IPS-18a (cell line): ENCODE measurements around the gene SLC6A3.

ENCODE experiments used
- H3K27ac ChIP-seq: one replicate; pipeline ENCODE4 v1.5.1; 2013; ENCODE audit warnings: low read length
- H3K27me3 ChIP-seq: one replicate; pipeline ENCODE4 v1.6.1; 2013; ENCODE audit warnings: mild to moderate bottlenecking, low read length; ENCODE audit not compliant: control insufficient read depth, insufficient read depth
- H3K36me3 ChIP-seq: one replicate; pipeline ENCODE4 v1.6.1; 2013; ENCODE audit warnings: low read depth, low read length; ENCODE audit not compliant: control insufficient read depth
- H3K4me1 ChIP-seq: one replicate; pipeline ENCODE4 v1.6.1; 2013; ENCODE audit warnings: low read depth, low read length; ENCODE audit not compliant: control insufficient read depth
- H3K4me3 ChIP-seq: one replicate; pipeline ENCODE4 v1.5.1; 2013; ENCODE audit warnings: low read length
- H3K9ac ChIP-seq: one replicate; pipeline ENCODE4 v1.6.1; 2013; ENCODE audit warnings: mild to moderate bottlenecking, low read length, moderate library complexity
- H3K9me3 ChIP-seq: one replicate; pipeline ENCODE4 v1.6.1; 2013; ENCODE audit warnings: low read depth, low read length; ENCODE audit not compliant: control insufficient read depth

SLC6A3 gene

DNA sequence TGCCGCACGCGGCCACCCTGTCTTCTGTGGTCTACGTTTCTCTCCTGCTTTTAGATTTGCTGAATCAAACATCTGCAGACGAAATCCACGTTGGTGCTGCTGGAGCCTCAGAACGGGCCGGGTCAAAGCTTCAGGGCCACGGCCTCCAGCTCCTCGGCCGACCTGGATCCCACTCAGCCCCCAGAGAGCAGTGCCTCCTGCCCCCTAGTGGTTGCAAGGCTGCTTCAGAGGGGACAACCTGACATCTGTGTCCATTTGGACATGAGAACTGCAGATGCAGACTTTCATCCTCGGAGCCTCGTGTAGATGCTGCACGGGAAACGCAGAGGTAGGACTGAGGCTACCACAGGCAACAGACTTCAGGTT is 23.0 kb upstream of the SLC6A3 start:
- Histone ChIP-seq H3K27me3 (no peaks in the 10 kb centered on the region), H3K9me3 (no peaks in the 10 kb centered on the region), H3K36me3 (peaks cover 52% of the 10 kb centered on the region), H3K27ac (no peak overlapping the region), H3K4me1 (no peaks in the 10 kb centered on the region), H3K9ac (no peak overlapping the region), H3K4me3 (no peak overlapping the region)

DNA sequence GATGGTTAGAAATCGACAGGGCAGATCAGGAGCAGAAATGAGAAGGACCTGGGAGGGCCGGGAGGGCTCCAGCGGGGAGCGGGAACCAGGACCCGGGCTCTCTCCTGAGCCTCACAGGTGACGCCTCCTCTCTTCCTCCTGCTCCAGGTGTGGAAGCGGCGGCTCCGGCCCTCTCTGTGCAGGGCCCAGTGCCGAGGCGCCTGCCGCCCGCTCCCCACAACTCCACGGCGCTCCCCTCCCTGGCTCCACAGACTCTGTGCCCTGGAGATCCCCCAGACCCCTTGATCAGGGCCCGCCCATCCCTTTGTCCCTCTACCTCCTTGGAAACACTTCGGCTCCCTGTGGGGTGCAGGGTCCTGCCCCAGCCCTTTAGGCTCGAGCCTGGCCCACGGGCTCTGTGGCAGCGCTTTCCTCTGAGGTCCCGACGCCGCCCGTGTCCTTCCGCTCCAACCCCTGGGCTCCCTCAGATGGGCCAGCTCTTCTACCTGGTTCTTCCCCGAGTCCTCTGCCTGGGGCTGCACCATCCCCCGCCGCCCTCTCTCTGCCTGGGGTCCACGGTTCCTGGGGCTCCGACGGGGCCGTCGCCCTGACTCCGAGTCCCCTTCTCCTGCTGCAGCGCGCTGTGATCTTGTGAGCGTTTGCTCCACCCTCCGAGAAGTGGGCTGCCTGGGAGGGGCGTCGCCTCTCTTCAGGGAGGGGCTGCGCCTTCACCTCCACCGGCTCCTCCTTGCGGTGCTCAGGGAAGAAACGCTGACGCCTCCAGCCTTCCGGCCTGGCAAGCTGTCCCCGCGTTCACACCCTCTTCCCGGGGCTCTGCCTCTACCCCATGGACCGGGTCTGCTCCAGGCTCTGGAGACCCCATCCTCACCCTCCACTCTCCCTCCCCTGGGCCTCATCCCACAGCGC is 22.4 kb upstream of the SLC6A3 start:
- peaks cover 53% of the 10 kb centered on the region for H3K36me3 ChIP-seq
- H3K27ac ChIP-seq = no peak overlapping the region
- no peak overlapping the region for H3K9ac ChIP-seq
- H3K9me3 ChIP-seq = no peaks in the 10 kb centered on the region
- H3K4me1 ChIP-seq = no peaks in the 10 kb centered on the region
- no peak overlapping the region for H3K4me3 ChIP-seq
- no peaks in the 10 kb centered on the region for H3K27me3 ChIP-seq

DNA sequence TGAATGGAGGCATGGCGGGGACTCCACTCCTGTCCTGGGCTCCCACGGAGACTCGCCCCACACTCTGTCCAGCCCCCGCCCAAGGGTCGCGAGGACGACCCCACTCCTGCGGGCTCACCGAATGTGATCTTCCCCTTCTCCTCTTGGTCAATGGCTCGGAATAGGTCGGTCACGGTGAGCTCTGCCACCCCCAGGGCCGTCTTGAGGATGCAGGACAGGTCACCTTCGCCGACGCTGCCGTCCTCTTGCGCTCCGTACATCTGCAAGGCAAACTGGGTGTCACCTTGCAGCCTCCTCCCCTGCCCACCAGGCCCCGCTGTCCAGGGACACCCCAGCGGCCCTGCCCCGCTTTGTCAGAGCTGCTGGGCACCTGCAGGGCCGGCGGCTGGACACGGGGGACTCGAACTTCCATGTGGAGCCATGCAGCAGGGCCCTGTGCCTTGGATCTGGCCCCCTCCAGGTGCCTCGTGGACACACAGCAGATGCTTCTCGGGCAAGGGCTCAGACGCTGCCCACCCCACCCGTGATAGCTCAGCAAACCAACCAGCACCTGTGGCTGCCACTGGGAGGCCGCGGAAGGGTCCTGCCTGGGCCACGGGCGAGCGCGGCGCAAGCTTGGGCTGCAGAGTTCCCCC is 21.5 kb upstream of the SLC6A3 start:
- Histone ChIP-seq H3K4me1 (no peaks in the 10 kb centered on the region), H3K27me3 (no peaks in the 10 kb centered on the region), H3K27ac (no peak overlapping the region), H3K9ac (no peak overlapping the region), H3K36me3 (peaks cover 56% of the 10 kb centered on the region), H3K4me3 (no peak overlapping the region), H3K9me3 (no peaks in the 10 kb centered on the region)

DNA sequence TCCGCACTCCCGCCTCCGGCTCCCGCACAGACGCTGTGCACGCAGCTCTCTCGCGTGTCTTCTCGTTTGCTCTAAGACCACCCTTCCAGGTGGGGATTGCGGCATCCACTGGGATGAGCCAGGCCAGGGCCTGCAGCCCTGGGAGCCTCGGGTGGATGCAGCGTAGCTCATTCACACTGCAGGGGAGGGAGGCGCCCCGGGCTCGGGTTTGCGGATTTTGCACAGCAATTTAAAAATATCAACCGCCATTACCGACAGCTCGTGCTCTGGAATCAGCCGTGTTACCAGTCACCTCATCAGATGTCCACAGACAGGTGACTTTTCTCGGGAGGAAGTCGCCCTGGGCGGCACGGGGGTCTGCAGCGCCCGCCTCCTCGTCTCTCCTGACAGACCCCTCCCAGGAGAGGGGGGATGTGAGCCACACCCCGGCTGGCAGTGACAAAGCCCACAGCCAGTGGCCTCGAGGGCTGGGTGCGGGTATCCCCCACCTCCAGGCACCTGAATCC is 20.8 kb upstream of the SLC6A3 start:
- Histone ChIP-seq H3K4me1 (no peaks in the 10 kb centered on the region), H3K36me3 (peaks cover 60% of the 10 kb centered on the region), H3K9me3 (no peaks in the 10 kb centered on the region), H3K27me3 (no peaks in the 10 kb centered on the region), H3K4me3 (no peak overlapping the region), H3K9ac (no peak overlapping the region), H3K27ac (no peak overlapping the region)

DNA sequence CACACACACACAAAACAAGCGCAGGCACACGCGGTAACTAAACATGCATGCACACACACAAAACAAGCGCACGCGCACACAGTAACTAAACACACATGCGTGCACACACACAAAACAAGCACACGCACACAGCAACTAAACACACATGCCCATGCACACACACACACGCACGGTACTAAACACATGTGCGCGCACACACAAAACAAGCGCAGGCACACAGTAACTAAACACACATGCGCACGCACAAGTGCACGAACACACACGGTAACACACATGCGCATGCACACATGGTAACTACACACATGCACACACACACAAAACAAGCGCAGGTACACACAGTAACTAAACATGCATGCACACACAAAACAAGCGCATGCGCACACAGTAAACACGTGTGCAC is 19.9 kb upstream of the SLC6A3 start:
- Histone ChIP-seq H3K4me3 (no peak overlapping the region), H3K9ac (no peak overlapping the region), H3K4me1 (no peaks in the 10 kb centered on the region), H3K27me3 (no peaks in the 10 kb centered on the region), H3K36me3 (peaks cover 57% of the 10 kb centered on the region), H3K27ac (no peak overlapping the region), H3K9me3 (no peaks in the 10 kb centered on the region)

DNA sequence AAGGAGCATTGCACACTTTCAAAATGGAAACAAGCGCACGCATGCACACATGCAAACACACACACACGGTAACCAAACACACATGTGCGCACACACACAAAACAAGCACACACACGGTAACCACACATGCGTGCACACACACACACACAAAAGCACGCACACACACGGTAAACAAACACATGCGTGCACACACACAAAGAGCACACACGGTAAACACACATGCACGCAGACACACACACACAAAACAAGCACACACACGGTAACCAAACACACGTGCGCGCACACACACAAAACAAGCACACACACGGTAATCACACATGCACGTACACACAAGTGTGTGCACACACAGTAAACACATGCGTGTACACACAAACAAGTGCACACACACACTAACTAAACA is 19.3 kb upstream of the SLC6A3 start:
- Histone ChIP-seq H3K4me3 (no peak overlapping the region), H3K27me3 (no peaks in the 10 kb centered on the region), H3K4me1 (no peaks in the 10 kb centered on the region), H3K36me3 (peaks cover 53% of the 10 kb centered on the region), H3K9me3 (no peaks in the 10 kb centered on the region), H3K9ac (no peak overlapping the region), H3K27ac (no peak overlapping the region)

DNA sequence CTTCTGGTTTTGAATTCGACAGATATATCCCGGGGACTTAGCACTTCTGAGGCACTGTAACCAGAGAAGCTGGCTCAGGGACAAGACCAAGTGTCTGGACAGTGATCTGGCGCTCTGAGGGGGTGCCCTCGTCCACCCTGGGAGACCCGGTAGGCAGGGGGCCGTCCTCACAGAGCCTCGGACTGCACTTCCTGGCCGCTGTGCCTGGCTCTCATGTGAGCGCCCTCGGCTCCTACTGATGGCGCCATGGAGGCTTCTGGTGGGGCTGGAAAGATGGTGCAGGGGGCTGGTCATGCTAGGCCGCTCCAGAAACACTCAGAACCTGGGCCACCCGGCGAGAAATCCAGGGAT is 18.8 kb upstream of the SLC6A3 start:
- H3K9me3 ChIP-seq = no peaks in the 10 kb centered on the region
- H3K4me1 ChIP-seq = no peaks in the 10 kb centered on the region
- H3K27me3 ChIP-seq = no peaks in the 10 kb centered on the region
- no peak overlapping the region for H3K27ac ChIP-seq
- no peak overlapping the region for H3K4me3 ChIP-seq
- H3K9ac ChIP-seq = no peak overlapping the region
- H3K36me3 ChIP-seq = peaks cover 53% of the 10 kb centered on the region

DNA sequence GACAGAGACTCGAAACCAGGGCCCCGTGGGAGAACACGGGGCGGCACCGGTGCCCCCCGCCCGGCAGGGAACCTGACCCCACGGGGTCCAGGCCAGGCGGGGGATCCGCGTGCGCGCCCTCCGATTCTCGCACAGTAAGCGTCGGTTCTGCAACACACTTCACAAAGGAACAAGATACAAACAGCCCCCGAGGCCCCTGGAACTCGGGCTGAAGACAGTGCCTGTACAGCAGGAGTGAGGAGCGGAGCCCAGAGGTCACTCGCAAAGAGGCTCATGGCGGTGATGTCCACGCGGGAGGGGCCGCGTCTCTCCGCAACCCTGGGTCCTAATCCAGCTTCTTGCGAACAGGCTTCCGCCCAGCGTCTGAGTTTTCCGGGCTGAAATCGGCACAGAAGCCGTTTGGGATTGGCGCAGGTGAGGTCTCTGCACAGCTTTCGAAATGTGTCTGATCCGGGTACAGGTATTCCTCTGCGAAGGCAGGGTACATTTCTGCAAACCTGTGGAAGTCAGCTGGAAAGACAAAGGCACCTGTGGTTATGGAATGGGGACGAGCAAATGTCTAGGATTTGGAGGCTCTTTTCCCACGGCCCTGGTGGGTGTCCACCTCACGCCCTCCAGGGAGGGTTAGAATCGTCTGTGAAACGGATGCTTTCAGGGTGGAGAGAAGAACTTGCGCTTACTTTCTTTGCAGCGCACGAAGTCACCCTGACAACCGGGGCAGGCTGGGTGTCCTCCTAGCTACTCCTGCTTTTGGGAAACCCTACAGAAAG is 18.3 kb upstream of the SLC6A3 start:
- H3K27ac ChIP-seq = no peak overlapping the region
- peaks cover 51% of the 10 kb centered on the region for H3K36me3 ChIP-seq
- H3K9me3 ChIP-seq = no peaks in the 10 kb centered on the region
- H3K4me1 ChIP-seq = no peaks in the 10 kb centered on the region
- H3K9ac ChIP-seq = no peak overlapping the region
- no peaks in the 10 kb centered on the region for H3K27me3 ChIP-seq
- no peak overlapping the region for H3K4me3 ChIP-seq

DNA sequence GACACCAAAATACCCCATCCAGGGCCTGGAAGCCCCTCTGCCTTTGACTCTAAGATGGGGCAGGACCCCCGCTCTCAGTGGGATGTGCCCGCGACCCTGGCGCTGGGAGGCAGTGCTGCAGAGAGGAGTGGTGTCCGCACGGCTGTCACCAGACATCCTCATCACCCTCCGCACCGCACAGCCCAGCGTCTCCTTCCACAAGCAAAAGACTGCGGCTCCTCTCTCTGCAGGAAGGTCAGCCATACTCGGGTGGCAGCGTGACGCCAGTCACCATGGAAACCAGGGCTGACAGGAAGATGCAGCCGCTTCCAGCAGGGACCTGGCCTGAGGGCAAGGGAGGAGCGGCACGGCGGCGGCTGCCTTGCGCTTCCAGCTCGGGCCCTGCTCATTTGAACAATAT is 17.1 kb upstream of the SLC6A3 start:
- Histone ChIP-seq H3K9ac (no peak overlapping the region), H3K9me3 (peaks cover 3% of the 10 kb centered on the region), H3K27ac (no peak overlapping the region), H3K36me3 (peaks cover 51% of the 10 kb centered on the region), H3K4me3 (no peak overlapping the region), H3K4me1 (no peaks in the 10 kb centered on the region), H3K27me3 (no peaks in the 10 kb centered on the region)

DNA sequence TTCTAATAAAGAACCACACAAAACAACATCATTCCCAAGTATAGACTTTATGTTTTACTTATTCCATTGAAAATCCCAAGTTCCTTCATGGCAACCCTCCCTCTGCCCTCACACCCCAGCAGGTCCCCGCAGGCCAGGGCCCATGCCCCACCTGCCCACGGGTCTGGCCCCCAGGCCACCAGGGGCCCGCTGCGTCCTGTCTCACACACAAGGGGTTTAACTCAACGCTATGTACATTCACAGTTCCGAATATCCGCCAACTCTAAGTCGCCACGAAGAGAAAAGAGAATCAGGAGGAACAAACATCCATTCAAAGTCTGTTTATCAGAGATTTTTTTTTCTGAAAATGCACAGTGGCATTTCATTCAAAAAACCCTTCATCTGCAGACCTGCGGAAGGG is 16.2 kb upstream of the SLC6A3 start:
- no peak overlapping the region for H3K9ac ChIP-seq
- H3K9me3 ChIP-seq = peaks cover 12% of the 10 kb centered on the region
- no peaks in the 10 kb centered on the region for H3K4me1 ChIP-seq
- no peak overlapping the region for H3K27ac ChIP-seq
- H3K4me3 ChIP-seq = no peak overlapping the region
- no peaks in the 10 kb centered on the region for H3K27me3 ChIP-seq
- H3K36me3 ChIP-seq = peaks cover 51% of the 10 kb centered on the region

DNA sequence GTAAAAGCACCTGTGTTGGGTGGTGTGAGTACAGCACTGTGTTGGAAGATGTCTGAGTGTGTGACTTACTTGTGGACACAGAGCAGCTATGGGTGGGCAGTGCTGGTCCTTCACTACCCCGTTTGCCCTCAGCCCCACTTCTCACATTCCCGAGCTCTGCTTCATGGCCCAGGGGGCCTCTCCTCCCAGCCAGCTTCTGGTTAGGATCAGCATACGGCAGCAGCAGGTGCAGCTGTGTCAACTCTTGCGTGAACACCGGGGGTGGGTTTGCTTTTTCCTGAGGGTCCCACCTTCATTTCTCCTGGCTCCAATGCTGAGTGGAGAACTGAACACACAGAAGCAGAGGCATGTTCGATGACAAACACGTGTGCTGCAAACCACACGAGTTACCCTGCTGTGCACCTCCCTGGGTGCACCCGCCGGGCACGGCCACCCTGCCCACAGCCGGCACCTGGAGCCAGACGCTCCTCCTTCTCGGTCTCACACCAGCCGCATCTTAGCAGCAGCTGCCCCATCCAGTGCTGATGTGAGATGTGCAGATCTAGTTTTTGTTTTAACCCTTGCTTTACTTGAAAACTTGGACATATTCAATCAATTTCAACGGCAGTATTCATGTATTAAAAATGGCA is 14.9 kb upstream of the SLC6A3 start:
- H3K36me3 ChIP-seq = peaks cover 42% of the 10 kb centered on the region
- H3K27me3 ChIP-seq = no peaks in the 10 kb centered on the region
- H3K4me1 ChIP-seq = no peaks in the 10 kb centered on the region
- H3K27ac ChIP-seq = no peak overlapping the region
- H3K4me3 ChIP-seq = no peak overlapping the region
- H3K9ac ChIP-seq = no peak overlapping the region
- peaks cover 21% of the 10 kb centered on the region for H3K9me3 ChIP-seq
